Natural killer cell (primary cell): ENCODE measurements around the gene HOXD11. TPM values are rescaled to one million over a fixed set of nuclear protein-coding genes. Genes with fewer than 3 reads are reported as not detected.

Experiments
- ATAC-seq, 3 donors: fragments of 150-1000 bp in 2 of 3; fragments of 200-7000 bp in 1 of 3; cut with Tn5 transposase; 1 replicate in 1 of 3; 2 replicates in 2 of 3; pipeline ENCODE4 v1.10.0; 2021; ENCODE audit warnings: mild to moderate bottlenecking in 2 of 3, moderate library complexity in 2 of 3
- DNase-seq, 2 donors: peaks; one replicate each; pipeline versions ENCODE4 v3.0.0 to v3.0.0-alpha.2; 2013 to 2021; ENCODE audit warnings: mixed read lengths in 1 of 2
- H3K27ac ChIP-seq: one replicate; pipeline ENCODE4 v1.5.1; 2013; ENCODE audit warnings: mild to moderate bottlenecking, low read length
- H3K27me3 ChIP-seq: one replicate; pipeline ENCODE4 v1.6.1; 2013; ENCODE audit warnings: low read length; ENCODE audit not compliant: control insufficient read depth, insufficient read depth
- H3K36me3 ChIP-seq: one replicate; pipeline ENCODE4 v1.6.1; 2013; ENCODE audit warnings: low read length; ENCODE audit not compliant: control insufficient read depth, insufficient read depth
- H3K4me1 ChIP-seq: one replicate; pipeline ENCODE4 v1.6.1; 2013; ENCODE audit warnings: low read length; ENCODE audit not compliant: control insufficient read depth, insufficient read depth
- H3K4me3 ChIP-seq: one replicate; pipeline ENCODE4 v1.5.1; 2013; ENCODE audit warnings: low read length
- H3K9me3 ChIP-seq: one replicate; pipeline ENCODE4 v1.6.1; 2013; ENCODE audit warnings: low read length; ENCODE audit not compliant: control insufficient read depth, insufficient read depth
- H3K27ac Mint-ChIP-seq, 2 donors: one replicate each; pipeline ENCODE4 v1.8.0; 2022; ENCODE audit warnings: mild to moderate bottlenecking in 2 of 2, mixed read lengths in 2 of 2, moderate library complexity in 1 of 2
- H3K27me3 Mint-ChIP-seq, 2 donors: one replicate each; pipeline ENCODE4 v1.8.0; 2022; ENCODE audit warnings: low read depth in 2 of 2, mixed read lengths in 2 of 2
- H3K36me3 Mint-ChIP-seq: one replicate; pipeline ENCODE4 v1.8.0; 2022; ENCODE audit warnings: mixed read lengths
- H3K4me1 Mint-ChIP-seq, 2 donors: one replicate each; pipeline ENCODE4 v1.8.0; 2022; ENCODE audit warnings: mixed read lengths in 2 of 2
- H3K4me3 Mint-ChIP-seq: one replicate; pipeline ENCODE4 v1.8.0; 2022; ENCODE audit warnings: mild to moderate bottlenecking, moderate library complexity, mixed read lengths
- H3K9me3 Mint-ChIP-seq, 2 donors: one replicate each; pipeline ENCODE4 v1.8.0; 2022; ENCODE audit warnings: mixed read lengths in 2 of 2
- CTCF ChIP-seq: fragments of 200-600 bp; IDR thresholded peaks from one replicate; pipeline ENCODE4 v1.8.0; 2022; ENCODE audit warnings: antibody characterized with exemption
- WGBS: methylation state at CpG from one replicate; pipeline ENCODE4 v1.1.7; 2013; ENCODE audit warnings: missing lambda C conversion rate; ENCODE audit not compliant: insufficient coverage; 5-methylcytosine and 5-hydroxymethylcytosine counted together
- intact Hi-C: fragments of 100-400 bp; cut with micrococcal nuclease; formaldehyde crosslinking; loops from one replicate; pipeline ENCODE4 v1.14.2; 2022
- total RNA-seq, 4 donors: library from RNA; stranded (reverse); fragments of 120-200 nt in 1 of 4; gene quantifications; one replicate each; pipeline versions ENCODE4 v1.2.3 to v1.2.4, GENCODE V29; 2013 to 2022

The HOXD11 gene
- total RNA-seq, 3 donors from 2014 or later (not counting 1 experiment from before 2014, with no cell fraction given) = not detected

- peaks cover 12% of the 10 kb centered on the region for H3K36me3 Mint-ChIP-seq
- WGBS = 39% methylated on average over 4 of the region's 5 CpGs
- DNase-seq (no peak), ATAC-seq (no peak)
- no peak for TF ChIP-seq CTCF
- no peaks in the 10 kb centered on the region for H3K36me3 ChIP-seq
- H3K27me3 Mint-ChIP-seq = peaks cover 69 to 73% of the 10 kb centered on the region in 2 donors
- peaks cover 7% of the 10 kb centered on the region for H3K9me3 ChIP-seq
- H3K27ac ChIP-seq = no peak overlapping the region
- H3K27ac Mint-ChIP-seq = no peak overlapping the region
- H3K4me3 Mint-ChIP-seq = no peak overlapping the region
- no peaks in the 10 kb centered on the region for H3K4me1 ChIP-seq
- H3K9me3 Mint-ChIP-seq = peaks cover 0 to 3% of the 10 kb centered on the region in 2 donors
- intact Hi-C loops = loop anchor here (5.0 kb wide), 1 partner anchor 1735 kb away; no protein-coding TSS in a partner anchor
- H3K4me3 ChIP-seq = no peak overlapping the region
- peaks cover 63% of the 10 kb centered on the region for H3K27me3 ChIP-seq
- H3K4me1 Mint-ChIP-seq = no peaks in the 10 kb centered on the region
Observed at GRCh38 chr2:176072292-176072669, 34.8 kb upstream of the HOXD11 start.

- Histone ChIP-seq H3K9me3 (peaks cover 7% of the 10 kb centered on the region), H3K4me3 (no peak overlapping the region), H3K4me1 (no peaks in the 10 kb centered on the region), H3K27ac (no peak overlapping the region), H3K36me3 (no peaks in the 10 kb centered on the region), H3K27me3 (peaks cover 64% of the 10 kb centered on the region)
- H3K9me3 Mint-ChIP-seq = peaks cover 0 to 3% of the 10 kb centered on the region in 2 donors
- no peak for ATAC-seq
- WGBS = 4% methylated on average over 27 of the region's 29 CpGs
- no peak overlapping the region for H3K27ac Mint-ChIP-seq
- DNase-seq = no peak
- H3K4me1 Mint-ChIP-seq = peaks cover 0 to under 1% of the 10 kb centered on the region in 2 donors
- peaks cover 70 to 72% of the 10 kb centered on the region in 2 donors for H3K27me3 Mint-ChIP-seq
- peaks cover 13% of the 10 kb centered on the region for H3K36me3 Mint-ChIP-seq
- TF ChIP-seq CTCF = no peak
- intact Hi-C loops = loop anchor here (5.0 kb wide), 1 partner anchor 1736 kb away; no protein-coding TSS in a partner anchor
- no peak overlapping the region for H3K4me3 Mint-ChIP-seq
Observed at GRCh38 chr2:176072951-176073904, 33.9 kb upstream of the HOXD11 start.

GRCh38 chr2:176074919-176075425 lies 32.1 kb upstream of the HOXD11 start:
- WGBS = 22% methylated on average over 6 of the region's 7 CpGs
- Mint-ChIP-seq H3K4me3 (no peak overlapping the region), H3K27ac (no peak overlapping the region), H3K9me3 (peaks cover 0 to 8% of the 10 kb centered on the region in 2 donors), H3K27me3 (peaks cover 69 to 70% of the 10 kb centered on the region in 2 donors), H3K36me3 (peaks cover 27% of the 10 kb centered on the region), H3K4me1 (peaks cover 9 to 17% of the 10 kb centered on the region in 2 donors)
- ATAC-seq = no peak
- no peak for DNase-seq
- Histone ChIP-seq H3K36me3 (no peaks in the 10 kb centered on the region), H3K27ac (no peak overlapping the region), H3K9me3 (peaks cover 20% of the 10 kb centered on the region), H3K4me1 (peaks cover 8% of the 10 kb centered on the region), H3K27me3 (peaks cover 73% of the 10 kb centered on the region), H3K4me3 (no peak overlapping the region)
- intact Hi-C loops = loop anchor here (5.0 kb wide), 2 partner anchors 37 to 1738 kb away; no protein-coding TSS in a partner anchor
- TF ChIP-seq CTCF = no peak
